Measurements from ENCODE around the gene OR4E1. TPM values are rescaled to one million over a fixed set of nuclear protein-coding genes. Genes with fewer than 3 reads are reported as not detected.
"Not testable (repeated sequence)": the region's sequence is repeated elsewhere in the genome, so short reads cannot be mapped to it uniquely, and the experiment has no call there.

The OR4E1 gene
- total RNA-seq, 1 experiment from 2014 or later: not detected

GRCh38 chr14:21680072-21680471 is 6.5 kb upstream of the OR4E1 start:
- Histone ChIP-seq H3K4me3 (ENCODE audit: insufficient read depth, low read depth, low read length) (no peak overlapping the region), H3K27me3 (ENCODE audit: control insufficient read depth, insufficient read depth, low read length) (no peaks in the 10 kb centered on the region), H3K36me3 (replicated peaks; ENCODE audit: control insufficient read depth, insufficient read depth, low read length) (no peaks in the 10 kb centered on the region)
- DNase-seq: no peak

GRCh38 chr14:21675566-21675965 is 1.9 kb upstream of the OR4E1 start:
- Histone ChIP-seq H3K36me3 (replicated peaks; ENCODE audit: control insufficient read depth, insufficient read depth, low read length) (no peaks in the 10 kb centered on the region), H3K27me3 (ENCODE audit: control insufficient read depth, insufficient read depth, low read length) (no peaks in the 10 kb centered on the region), H3K4me3 (ENCODE audit: insufficient read depth, low read depth, low read length) (no peak overlapping the region)
- DNase-seq: no peak

DNA sequence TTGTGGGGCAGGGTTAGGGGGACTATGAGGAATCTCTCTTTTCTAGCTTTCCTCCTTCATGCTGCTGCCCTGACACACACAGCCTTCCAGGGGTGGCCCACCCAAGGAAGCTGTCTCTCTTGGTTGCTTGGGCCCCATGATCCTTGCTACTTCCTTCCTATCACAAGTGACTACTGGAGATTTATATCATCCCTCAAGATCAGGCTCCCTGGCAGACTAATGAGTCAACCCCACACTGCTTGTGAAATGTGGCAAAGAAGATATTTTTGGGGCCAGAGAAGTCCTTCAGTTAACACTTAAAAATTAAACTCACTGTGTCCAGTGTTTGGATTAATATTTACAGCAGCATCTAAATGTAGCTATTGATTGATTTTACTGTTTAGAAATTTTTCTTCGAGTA is 1.5 kb downstream of the OR4E1 start:
- Histone ChIP-seq H3K36me3 (replicated peaks; ENCODE audit: control insufficient read depth, insufficient read depth, low read length) (no peaks in the 10 kb centered on the region), H3K4me3 (ENCODE audit: insufficient read depth, low read depth, low read length) (no peak overlapping the region), H3K27me3 (ENCODE audit: control insufficient read depth, insufficient read depth, low read length) (no peaks in the 10 kb centered on the region)
- DNase-seq: no peak

DNA sequence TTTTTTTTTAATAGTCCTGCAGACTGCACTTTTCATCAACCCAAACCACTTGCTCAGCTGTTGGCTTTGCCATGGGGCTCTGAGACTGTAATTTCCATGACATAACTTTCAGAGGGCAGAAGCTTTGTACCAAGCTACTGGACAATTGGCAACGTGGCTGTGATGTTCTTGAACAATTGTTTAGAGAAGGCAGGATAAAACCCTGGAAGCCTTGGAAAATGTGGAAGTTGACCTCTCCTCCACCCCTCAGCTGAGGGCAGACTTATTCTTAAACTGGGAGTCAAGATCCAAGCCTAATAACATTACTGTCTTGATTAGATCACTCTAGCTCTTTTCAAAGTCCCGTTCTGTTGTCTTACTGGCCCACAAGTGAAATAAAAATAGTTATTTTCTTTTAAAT is 2.2 kb downstream of the OR4E1 start:
- no peak overlapping the region for H3K4me3 ChIP-seq (ENCODE audit: insufficient read depth, low read depth, low read length)
- H3K27me3 ChIP-seq (ENCODE audit: control insufficient read depth, insufficient read depth, low read length): no peaks in the 10 kb centered on the region
- no peaks in the 10 kb centered on the region for H3K36me3 ChIP-seq (replicated peaks; ENCODE audit: control insufficient read depth, insufficient read depth, low read length)
- DNase-seq: no peak

DNA sequence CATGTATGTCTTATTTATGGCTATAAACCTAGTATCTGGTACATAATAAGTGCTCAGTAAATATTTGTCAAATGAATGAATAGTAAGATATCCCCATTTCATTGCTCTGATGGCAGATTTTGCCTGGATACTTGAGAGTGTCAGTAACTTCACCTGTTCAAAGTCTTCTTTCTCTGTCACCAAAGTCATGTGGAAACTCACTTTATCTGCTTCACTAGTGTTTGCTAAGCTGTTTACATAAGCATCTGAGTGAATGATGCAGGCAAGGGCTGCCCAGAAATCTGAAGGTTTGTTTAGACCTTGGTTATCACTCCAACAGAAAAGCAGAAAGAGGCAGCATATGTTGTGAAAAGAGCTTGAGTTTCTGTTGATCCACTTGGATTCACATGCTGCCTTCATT is 4.3 kb downstream of the OR4E1 start:
- Histone ChIP-seq H3K4me3 (ENCODE audit: insufficient read depth, low read depth, low read length) (no peak overlapping the region), H3K36me3 (replicated peaks; ENCODE audit: control insufficient read depth, insufficient read depth, low read length) (no peaks in the 10 kb centered on the region), H3K27me3 (ENCODE audit: control insufficient read depth, insufficient read depth, low read length) (no peaks in the 10 kb centered on the region)
- DNase-seq: no peak

DNA sequence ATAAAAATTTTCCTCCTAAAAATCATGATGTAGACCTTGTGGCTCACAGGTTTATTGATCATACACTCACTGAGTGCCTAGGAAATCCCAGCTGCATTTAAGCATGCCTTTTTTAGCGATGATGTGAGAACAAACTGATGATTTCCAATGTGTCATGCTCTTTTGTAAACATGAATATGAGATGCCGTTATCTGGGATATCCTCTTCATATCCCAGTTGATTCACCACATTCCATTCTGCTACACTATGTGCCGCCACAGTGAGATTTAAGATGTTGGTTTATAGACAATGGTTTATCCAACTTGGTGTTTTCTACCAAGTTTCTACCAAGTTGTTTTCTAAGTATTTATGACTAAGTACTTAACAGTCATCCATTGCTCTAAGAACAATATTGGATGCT is 5.2 kb downstream of the OR4E1 start:
- H3K4me3 ChIP-seq (ENCODE audit: insufficient read depth, low read depth, low read length): no peak overlapping the region
- no peaks in the 10 kb centered on the region for H3K27me3 ChIP-seq (ENCODE audit: control insufficient read depth, insufficient read depth, low read length)
- no peak for DNase-seq
- no peaks in the 10 kb centered on the region for H3K36me3 ChIP-seq (replicated peaks; ENCODE audit: control insufficient read depth, insufficient read depth, low read length)

DNA sequence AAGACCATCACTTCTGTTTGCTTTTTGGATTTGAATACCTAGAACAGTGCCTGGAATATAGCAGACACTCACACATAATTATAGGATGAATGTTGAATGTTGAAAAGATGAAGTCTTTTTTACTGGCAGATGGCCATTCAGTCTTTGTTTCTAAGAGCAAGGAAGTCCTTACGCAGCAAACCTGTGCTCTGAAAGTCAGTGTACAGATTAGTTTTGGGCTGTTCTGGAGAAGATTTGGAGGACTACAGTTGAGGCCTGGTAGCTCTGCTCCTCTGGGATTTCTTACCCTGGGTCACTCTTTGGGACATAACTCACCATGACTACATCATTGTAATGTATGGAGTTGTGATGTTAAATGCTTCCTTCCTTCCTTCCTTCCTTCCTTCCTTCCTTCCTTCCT is 16.6 kb downstream of the OR4E1 start:
- no peak for DNase-seq
- Histone ChIP-seq H3K4me3 (ENCODE audit: insufficient read depth, low read depth, low read length) (no peak overlapping the region), H3K36me3 (replicated peaks; ENCODE audit: control insufficient read depth, insufficient read depth, low read length) (no peaks in the 10 kb centered on the region), H3K27me3 (ENCODE audit: control insufficient read depth, insufficient read depth, low read length) (no peaks in the 10 kb centered on the region)

DNA sequence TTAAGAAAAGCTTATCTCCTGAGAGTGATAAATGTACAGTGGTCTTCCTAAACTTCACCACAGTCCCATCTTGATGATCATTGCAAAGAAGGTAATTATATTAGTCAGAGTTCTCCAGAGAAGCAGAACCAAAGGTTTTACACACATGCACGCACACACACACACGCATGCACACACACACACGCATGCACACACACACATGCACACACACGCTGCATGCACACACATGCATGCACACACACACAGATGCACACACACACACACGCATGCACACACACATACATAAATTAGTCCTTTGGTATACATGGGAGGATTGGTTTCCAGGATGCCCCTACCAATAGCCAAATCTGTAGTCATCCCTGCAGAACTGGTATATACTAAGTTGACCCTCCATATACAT is 19.4 kb downstream of the OR4E1 start:
- DNase-seq: no peak
- Histone ChIP-seq H3K4me3 (ENCODE audit: insufficient read depth, low read depth, low read length) (no peak overlapping the region), H3K27me3 (ENCODE audit: control insufficient read depth, insufficient read depth, low read length) (no peaks in the 10 kb centered on the region), H3K36me3 (replicated peaks; ENCODE audit: control insufficient read depth, insufficient read depth, low read length) (no peaks in the 10 kb centered on the region)

GRCh38 chr14:21653331-21653885 is 20.2 kb downstream of the OR4E1 start, which contains the start of gene OR4E2:
Gene OR4E2, plus strand, starts transcription at chr14:21653835. Its CDS starts 11,248 bp downstream, at chr14:21665083.
- Histone ChIP-seq H3K27me3 (ENCODE audit: control insufficient read depth, insufficient read depth, low read length) (no peaks in the 10 kb centered on the region), H3K36me3 (replicated peaks; ENCODE audit: control insufficient read depth, insufficient read depth, low read length) (no peaks in the 10 kb centered on the region), H3K4me3 (ENCODE audit: insufficient read depth, low read depth, low read length) (no peak within 1 kb of the TSS)
- no peak for DNase-seq

DNA sequence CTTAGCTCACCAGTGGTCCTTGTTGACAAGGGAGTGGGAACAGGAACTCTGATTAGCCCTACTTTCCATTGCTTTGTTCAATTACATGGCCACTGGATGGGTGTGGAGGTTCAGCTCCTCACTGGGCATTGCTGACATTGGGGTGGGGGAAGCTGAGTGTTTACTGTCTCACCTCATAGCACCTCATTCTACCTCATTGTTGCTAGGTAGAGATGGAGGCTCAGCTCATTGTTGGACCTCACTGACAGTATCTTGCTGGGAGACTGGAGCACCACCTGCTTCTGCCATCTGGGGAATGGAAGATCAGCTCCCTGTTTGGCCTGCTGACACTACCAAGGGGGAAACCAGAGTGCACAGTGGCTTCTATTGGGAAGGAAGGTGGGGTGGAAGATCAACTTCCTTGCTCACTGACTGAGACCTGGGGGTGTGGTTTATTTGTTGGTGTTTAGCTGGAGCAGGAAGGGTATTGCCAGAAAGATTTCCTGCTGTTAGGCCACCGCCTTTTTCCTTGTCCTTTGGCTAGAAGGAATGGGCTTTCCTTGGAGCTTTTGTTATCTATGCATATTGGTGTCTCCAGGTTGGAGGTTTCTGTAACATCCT is 21.3 kb downstream of the OR4E1 start:
- Histone ChIP-seq H3K4me3 (ENCODE audit: insufficient read depth, low read depth, low read length) (no peak overlapping the region), H3K27me3 (ENCODE audit: control insufficient read depth, insufficient read depth, low read length) (no peaks in the 10 kb centered on the region), H3K36me3 (replicated peaks; ENCODE audit: control insufficient read depth, insufficient read depth, low read length) (no peaks in the 10 kb centered on the region)
- peak; percentile 43 for DNase-seq

- no peaks in the 10 kb centered on the region for H3K36me3 ChIP-seq (replicated peaks; ENCODE audit: control insufficient read depth, insufficient read depth, low read length)
- H3K4me3 ChIP-seq (ENCODE audit: insufficient read depth, low read depth, low read length): no peak overlapping the region
- no peak for DNase-seq
- no peaks in the 10 kb centered on the region for H3K27me3 ChIP-seq (ENCODE audit: control insufficient read depth, insufficient read depth, low read length)
Observed at GRCh38 chr14:21647380-21647779, 26.2 kb downstream of the OR4E1 start.

DNA sequence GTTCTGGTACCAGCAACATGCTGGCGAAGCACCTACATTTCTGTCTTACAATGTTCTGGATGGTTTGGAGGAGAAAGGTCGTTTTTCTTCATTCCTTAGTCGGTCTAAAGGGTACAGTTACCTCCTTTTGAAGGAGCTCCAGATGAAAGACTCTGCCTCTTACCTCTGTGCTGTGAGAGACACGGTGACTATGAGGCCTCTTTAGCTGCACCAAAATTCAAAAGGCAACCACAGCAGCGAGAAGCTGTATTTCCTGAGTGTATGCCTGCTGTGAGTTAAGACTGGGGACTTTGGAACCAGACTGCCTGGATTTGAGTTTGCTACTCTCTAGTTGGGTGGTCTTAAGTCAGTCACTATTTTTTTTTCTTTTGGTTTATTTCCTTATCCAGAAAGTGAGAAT is 30.2 kb downstream of the OR4E1 start:
- no peak overlapping the region for H3K4me3 ChIP-seq (ENCODE audit: insufficient read depth, low read depth, low read length)
- H3K36me3 ChIP-seq (replicated peaks; ENCODE audit: control insufficient read depth, insufficient read depth, low read length): no peaks in the 10 kb centered on the region
- no peak for DNase-seq
- no peaks in the 10 kb centered on the region for H3K27me3 ChIP-seq (ENCODE audit: control insufficient read depth, insufficient read depth, low read length)

- Histone ChIP-seq H3K36me3 (replicated peaks; ENCODE audit: control insufficient read depth, insufficient read depth, low read length) (no peaks in the 10 kb centered on the region), H3K4me3 (ENCODE audit: insufficient read depth, low read depth, low read length) (no peak overlapping the region), H3K27me3 (ENCODE audit: control insufficient read depth, insufficient read depth, low read length) (no peaks in the 10 kb centered on the region)
- no peak for DNase-seq
Observed at GRCh38 chr14:21642683-21643082, 30.9 kb downstream of the OR4E1 start.

- no peak for DNase-seq
- Histone ChIP-seq H3K4me3 (ENCODE audit: insufficient read depth, low read depth, low read length) (no peak within 1 kb of the TSS), H3K27me3 (ENCODE audit: control insufficient read depth, insufficient read depth, low read length) (no peaks in the 10 kb centered on the region), H3K36me3 (replicated peaks; ENCODE audit: control insufficient read depth, insufficient read depth, low read length) (no peaks in the 10 kb centered on the region)
Observed at GRCh38 chr14:21634840-21635239, 38.8 kb downstream of the OR4E1 start, which contains the start of gene OR10G2. Gene OR10G2, minus strand, starts transcription at chr14:21634940. Its CDS starts 98 bp downstream, at chr14:21634842.

- no peak for DNase-seq
- no peak overlapping the region for H3K4me3 ChIP-seq (ENCODE audit: insufficient read depth, low read depth, low read length)
- no peaks in the 10 kb centered on the region for H3K36me3 ChIP-seq (replicated peaks; ENCODE audit: control insufficient read depth, insufficient read depth, low read length)
- H3K27me3 ChIP-seq (ENCODE audit: control insufficient read depth, insufficient read depth, low read length): no peaks in the 10 kb centered on the region
Observed at GRCh38 chr14:21631084-21631483, 42.5 kb downstream of the OR4E1 start.

DNA sequence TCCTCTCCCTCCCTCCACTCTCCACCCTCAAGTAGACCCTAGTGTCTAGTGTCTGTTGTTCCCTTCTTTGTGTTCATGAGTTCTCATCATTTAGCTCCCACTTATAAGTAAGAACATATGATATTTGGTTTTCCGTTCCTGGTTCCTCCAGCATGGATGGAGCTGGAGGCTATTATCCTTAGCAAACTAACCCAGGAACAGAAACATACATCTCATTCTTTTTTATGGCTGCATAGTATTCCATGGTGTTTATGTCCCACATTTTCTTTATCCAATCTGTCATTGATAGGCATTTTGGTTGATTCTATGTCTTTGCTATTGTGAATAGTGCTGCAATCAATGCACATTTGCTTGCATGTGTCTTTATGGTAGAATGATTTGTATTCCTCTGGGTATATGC is 43.1 kb downstream of the OR4E1 start:
- H3K4me3 ChIP-seq (ENCODE audit: insufficient read depth, low read depth, low read length); H3K27me3 ChIP-seq (ENCODE audit: control insufficient read depth, insufficient read depth, low read length); H3K36me3 ChIP-seq (replicated peaks; ENCODE audit: control insufficient read depth, insufficient read depth, low read length); DNase-seq: not testable (repeated sequence)

All from H7 (cell line).